ENCODE measurements around the gene AGAP1. TPM values are rescaled to one million over a fixed set of nuclear protein-coding genes. Genes with fewer than 3 reads are reported as not detected.

Gene AGAP1
- total and polyA plus RNA-seq, 11 donors: 5.9 to 21.6 (median 18.9) TPM

DNA sequence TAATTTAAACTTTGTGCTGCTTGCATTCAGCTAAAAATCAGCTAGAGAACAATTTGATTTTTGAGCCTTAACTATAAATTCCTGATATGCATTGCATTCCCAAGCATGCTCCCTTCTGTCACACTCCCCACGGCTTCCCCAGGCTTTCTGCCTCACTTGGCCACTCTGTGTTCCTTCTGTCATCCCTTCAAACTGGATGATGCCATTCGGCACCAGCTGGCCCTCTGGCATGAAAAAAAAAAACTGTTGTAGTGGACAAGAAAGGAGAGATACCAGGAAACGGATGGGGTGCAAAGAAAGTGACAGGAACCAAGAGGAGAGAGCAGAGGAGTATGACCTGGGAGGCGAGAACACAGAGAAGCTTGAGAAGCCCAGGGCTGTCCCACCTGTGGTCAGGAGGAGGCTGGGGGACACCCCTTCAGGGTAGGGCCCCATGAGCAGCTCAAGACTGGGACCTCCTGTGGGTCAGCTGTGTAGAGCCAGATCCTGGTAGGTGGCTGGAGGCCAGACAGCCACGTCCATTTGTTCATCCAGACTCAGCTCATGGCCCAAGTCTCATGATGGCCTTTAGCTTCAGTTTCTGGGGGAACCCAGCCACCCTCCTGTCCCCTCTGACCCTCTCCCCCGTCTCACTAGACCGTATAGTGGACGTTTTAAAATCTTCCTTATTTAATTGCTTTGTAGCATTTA lies 462.6 kb downstream of the AGAP1 start:
- ATAC-seq: no peak

DNA sequence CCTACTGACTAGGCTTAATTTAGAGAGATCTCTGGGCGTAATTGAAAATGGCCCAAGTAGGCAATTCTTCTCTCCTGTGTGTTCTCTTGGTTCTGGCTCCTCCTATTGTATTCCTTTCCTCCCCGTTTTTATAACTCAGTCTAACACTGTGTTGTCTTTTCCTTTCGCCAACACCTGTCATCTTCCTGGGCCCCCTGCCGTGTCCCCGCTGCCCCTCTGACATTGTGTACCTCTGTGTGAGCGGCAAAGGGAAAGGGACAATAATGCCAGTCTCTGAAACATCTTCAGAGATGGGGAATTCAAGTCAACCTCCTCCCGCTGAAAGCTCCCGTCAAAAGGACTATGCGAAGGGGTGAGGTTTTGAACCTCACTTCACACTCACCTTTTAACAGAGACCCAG lies 463.4 kb downstream of the AGAP1 start:
- TF ChIP-seq, protein P1, sequence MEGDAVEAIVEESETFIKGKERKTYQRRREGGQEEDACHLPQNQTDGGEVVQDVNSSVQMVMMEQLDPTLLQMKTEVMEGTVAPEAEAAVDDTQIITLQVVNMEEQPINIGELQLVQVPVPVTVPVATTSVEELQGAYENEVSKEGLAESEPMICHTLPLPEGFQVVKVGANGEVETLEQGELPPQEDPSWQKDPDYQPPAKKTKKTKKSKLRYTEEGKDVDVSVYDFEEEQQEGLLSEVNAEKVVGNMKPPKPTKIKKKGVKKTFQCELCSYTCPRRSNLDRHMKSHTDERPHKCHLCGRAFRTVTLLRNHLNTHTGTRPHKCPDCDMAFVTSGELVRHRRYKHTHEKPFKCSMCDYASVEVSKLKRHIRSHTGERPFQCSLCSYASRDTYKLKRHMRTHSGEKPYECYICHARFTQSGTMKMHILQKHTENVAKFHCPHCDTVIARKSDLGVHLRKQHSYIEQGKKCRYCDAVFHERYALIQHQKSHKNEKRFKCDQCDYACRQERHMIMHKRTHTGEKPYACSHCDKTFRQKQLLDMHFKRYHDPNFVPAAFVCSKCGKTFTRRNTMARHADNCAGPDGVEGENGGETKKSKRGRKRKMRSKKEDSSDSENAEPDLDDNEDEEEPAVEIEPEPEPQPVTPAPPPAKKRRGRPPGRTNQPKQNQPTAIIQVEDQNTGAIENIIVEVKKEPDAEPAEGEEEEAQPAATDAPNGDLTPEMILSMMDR (IDR thresholded peaks at IDR 0.05): no peak
- TF ChIP-seq POLR2A (IDR thresholded peaks at IDR 0.05): no peak

More for the DNA sequence above, 462.6 kb downstream of the AGAP1 start:
- Histone ChIP-seq H3K27ac (no peak overlapping the region), H3K4me3 (no peak overlapping the region), H3K9me3 (no peaks in the 10 kb centered on the region), H3K4me1 (peaks cover 0 to 3% (median 0%) of the 10 kb centered on the region in 12 donors), H3K36me3 (peaks cover 0 to 5% (median 0%) of the 10 kb centered on the region in 9 donors), H3K27me3 (no peaks in the 10 kb centered on the region)
- intact Hi-C loops (cut with DNase I): no loop called here
- WGBS, 4 donors: 91 to 96% (median 94%) methylated on average over 8 of the region's 8 CpGs
- TF ChIP-seq, protein P1 (IDR thresholded peaks at IDR 0.05): no peak
- TF ChIP-seq POLR2A (IDR thresholded peaks at IDR 0.05): no peak
- DNase-seq: no peak

DNA sequence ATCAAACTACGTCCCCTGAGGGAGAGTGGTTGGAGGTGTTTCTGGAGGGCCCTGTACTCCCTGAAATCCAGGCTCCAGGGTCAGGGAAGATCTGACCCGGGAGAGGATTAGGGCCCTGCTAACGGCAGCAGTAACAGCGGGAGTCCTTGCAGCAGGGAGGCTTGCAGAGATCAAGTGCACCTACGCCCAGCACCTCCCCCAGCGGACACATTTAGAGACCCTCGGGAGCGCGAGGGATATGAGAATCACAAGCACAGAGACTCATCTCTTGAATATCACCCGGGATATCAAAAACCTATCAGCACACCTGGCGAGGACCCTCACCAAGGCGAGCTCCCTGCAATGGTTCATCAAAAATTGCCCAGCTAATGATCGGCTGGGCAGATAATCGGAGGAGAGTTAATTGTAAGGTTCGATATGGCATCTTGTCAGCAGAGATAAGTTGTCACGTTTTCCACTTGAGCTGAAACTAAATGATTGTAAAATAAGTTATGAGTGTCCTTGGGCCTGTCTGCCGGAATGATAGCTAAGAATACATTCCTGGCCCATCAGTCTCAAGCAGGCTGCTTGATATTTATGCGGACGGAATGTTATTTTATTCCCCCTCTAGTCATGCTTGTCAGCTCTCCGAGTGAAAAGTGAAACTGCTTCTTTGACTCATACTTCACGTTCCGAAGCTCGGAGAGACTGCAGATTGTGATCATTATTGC lies 464.5 kb downstream of the AGAP1 start:
- TF ChIP-seq, protein P1 (IDR thresholded peaks at IDR 0.05): no peak
- no peak for TF ChIP-seq POLR2A (IDR thresholded peaks at IDR 0.05)
- ATAC-seq (no peak), DNase-seq (no peak)
- H3K4me1 ChIP-seq: no peaks in the 10 kb centered on the region
- H3K36me3 ChIP-seq: peaks cover 0 to 5% (median 0%) of the 10 kb centered on the region in 9 donors
- no peak overlapping the region for H3K27ac ChIP-seq
- H3K9me3 ChIP-seq: no peaks in the 10 kb centered on the region
- whole genome bisulfite sequencing, 4 donors: 88 to 89% (median 89%) methylated on average over 23 of the region's 23 CpGs
- H3K27me3 ChIP-seq: no peaks in the 10 kb centered on the region
- no peak overlapping the region for H3K4me3 ChIP-seq
- intact Hi-C loops (cut with DNase I): no loop called here

More for the DNA sequence above, 463.4 kb downstream of the AGAP1 start:
- Histone ChIP-seq H3K4me3 (no peak overlapping the region), H3K27me3 (no peaks in the 10 kb centered on the region), H3K36me3 (peaks cover 0 to 5% (median 0%) of the 10 kb centered on the region in 9 donors), H3K27ac (no peak overlapping the region), H3K9me3 (no peaks in the 10 kb centered on the region), H3K4me1 (no peaks in the 10 kb centered on the region)
- no peak for ATAC-seq
- intact Hi-C loops (cut with DNase I): no loop called here
- DNase-seq: no peak
- 93 to 96% (median 95%) methylated on average over 9 of the region's 9 CpGs for WGBS, 4 donors

DNA sequence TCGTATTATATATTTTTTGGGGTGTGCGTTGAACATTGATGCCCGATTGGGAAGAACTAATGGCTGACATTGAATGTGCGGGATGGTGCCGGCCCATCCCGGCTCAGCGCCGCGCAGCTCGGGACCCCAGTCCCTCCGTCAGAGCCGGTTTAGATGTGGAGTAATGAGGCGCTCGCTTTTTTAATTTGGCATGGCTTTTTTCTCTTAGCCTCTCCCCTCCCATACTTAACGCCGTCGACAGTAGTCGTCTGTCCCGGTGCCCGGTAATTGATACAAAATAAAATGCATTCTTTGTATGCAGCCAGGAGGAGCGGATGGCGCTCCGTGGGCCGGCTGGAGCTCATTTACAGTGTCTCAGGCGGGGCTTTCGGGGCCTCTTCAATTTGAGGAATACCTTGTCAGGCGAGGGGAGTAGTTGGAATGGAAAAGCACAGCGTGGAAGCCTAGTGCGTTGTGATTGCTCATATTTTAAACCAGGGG lies 465.1 kb downstream of the AGAP1 start:
- H3K4me3 ChIP-seq: no peak overlapping the region
- peaks cover 0 to 5% (median 0%) of the 10 kb centered on the region in 9 donors for H3K36me3 ChIP-seq

More for the DNA sequence above, 465.1 kb downstream of the AGAP1 start:
- no peak overlapping the region for H3K27ac ChIP-seq
- no peaks in the 10 kb centered on the region for H3K27me3 ChIP-seq
- DNase-seq: no peak
- ATAC-seq: no peak
- H3K9me3 ChIP-seq: no peaks in the 10 kb centered on the region
- no peaks in the 10 kb centered on the region for H3K4me1 ChIP-seq
- intact Hi-C loops (cut with DNase I): no loop called here
- TF ChIP-seq, protein P1 (IDR thresholded peaks at IDR 0.05): no peak
- TF ChIP-seq POLR2A (IDR thresholded peaks at IDR 0.05): no peak
- WGBS, 4 donors: 89 to 92% (median 92%) methylated on average over 29 of the region's 29 CpGs

Measured in heart left ventricle (tissue), 16 donors.